Activated CD8-positive, alpha-beta memory T cell treated with anti-CD3 and anti-CD28 coated beads for 48 hours (primary cell): ENCODE measurements around the gene TCF7L1.
"Not testable (repeated sequence)": the region's sequence is repeated elsewhere in the genome, so short reads cannot be mapped to it uniquely, and the experiment has no call there.

Experiments used
- DNase-seq, 3 experiments: peaks; one replicate each; pipeline ENCODE4 v3.0.0-alpha.2; 2020; ENCODE audit warnings: low read depth in 2 of 3, low spot score in 2 of 3

The TCF7L1 gene

DNA sequence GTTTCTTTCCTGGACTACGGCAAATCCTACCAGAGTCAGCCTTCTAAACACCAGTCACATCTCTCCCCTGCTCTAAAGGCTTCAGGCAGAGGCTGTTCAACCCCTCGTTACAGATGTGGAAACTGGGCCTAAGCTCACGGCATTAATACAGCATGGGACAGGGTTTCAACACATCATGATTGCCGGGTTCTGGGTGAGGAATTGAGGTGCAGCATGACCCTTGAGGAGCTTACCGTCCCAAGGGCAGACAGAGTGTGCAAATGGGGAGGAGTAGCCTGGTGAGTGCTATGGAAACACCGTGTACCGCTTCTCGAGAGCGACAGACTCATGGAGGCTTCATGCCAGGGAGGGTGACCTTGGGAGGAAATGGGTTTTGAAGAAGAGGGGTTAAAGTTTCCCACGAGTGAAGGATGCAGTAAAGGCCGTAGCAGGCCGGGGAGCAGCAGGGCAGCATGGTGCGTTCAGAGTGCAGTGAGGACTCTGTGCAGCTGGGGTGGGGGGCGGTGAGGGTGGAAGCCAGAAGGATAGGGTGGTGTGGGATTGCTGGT is 143.5 kb downstream of the TCF7L1 start:
- DNase-seq, result no peak

DNA sequence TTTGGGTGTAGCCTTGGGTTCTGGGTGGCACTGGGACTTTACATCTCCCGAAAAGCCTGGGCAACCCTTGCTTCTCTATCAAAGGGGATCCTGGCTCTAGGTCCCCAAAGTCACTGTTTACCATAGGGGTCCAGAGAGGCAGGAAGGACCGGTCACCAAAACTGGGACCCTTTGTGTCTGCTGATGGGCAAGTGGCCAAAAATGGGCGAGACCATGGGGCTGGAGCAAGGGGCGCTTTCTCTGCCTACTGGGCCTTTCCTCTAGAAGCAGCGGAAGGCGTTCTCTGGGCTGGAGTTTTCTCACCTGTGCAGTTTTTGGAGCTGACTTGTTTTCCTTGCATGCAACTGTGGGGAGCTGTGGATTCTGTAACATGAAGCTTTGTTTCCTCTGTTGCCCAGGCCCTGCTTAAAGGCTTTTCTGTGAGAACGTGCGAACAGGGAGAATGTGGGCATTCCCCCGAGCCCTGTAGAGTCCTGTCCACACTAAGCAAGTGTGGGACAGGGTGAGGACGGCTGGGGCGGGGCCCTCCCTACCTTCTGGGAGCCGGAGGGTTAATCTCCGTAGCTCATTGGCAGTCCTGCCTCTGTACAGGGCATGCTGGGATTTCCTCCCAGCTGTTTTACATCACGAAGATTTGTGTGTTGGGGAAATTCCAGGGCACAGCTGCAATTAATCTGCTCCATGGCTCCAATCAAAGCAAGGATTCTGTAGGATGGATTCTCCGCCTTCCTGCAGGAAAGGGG is 144.4 kb downstream of the TCF7L1 start:
- DNase-seq, result no peak

DNA sequence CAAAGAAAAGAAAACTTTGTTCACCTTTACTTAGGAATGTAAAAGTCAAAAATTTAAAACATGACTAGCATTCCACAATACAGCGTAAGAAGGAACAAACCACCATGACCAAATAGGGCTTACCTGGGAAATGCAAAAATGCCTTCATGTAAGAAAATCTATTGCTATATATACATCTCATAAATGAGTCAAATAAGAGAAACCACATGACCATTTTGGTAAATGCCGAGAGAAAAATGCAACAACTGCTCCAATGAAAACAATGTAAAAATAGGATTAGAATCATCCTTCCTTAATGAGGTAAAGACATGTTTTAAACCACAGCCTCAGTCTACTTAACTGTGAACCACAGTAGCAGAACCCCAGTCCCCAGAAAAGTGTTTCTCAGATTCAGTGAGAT is 145.2 kb downstream of the TCF7L1 start:
- DNase-seq, result no peak

DNA sequence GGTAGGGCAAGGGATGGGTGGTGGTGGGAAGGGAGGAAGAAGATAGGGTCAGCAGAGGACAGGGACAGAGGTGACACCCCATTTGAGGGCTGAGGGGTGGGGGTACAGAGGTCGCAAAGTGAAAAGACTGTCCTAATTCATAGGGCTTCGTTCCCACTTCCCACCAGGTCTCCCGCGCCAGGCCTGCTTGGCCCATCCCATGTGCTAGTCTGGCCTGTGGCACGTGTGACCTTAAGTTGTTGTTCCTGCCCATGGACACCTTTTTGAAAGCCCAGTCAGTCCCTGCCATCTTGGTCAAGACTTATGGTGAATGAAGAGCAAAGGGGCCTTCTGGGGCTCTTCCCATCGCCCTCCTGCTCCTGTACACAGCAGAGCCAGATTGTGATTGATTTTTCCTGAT is 148.4 kb downstream of the TCF7L1 start:
- no peak for DNase-seq

DNA sequence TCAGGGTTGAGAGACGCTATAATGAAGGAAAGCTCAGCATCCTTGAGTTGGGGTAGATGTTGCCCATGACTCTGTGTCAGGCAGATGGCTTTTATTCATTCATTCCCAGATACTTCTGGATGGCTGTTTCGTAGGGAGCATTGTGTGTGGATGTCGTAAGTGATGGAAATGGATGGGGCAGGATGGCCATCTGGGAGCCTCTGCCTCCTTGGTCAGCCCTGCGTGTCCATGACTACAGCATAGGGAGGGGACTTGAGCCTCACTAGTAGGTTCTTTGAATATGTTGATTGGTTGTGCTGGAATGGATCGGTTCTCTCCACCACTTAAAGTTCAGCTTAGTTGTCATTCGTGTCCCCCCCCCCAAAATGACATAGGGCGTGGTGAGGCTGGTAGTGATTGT is 149.7 kb downstream of the TCF7L1 start:
- no peak for DNase-seq

DNA sequence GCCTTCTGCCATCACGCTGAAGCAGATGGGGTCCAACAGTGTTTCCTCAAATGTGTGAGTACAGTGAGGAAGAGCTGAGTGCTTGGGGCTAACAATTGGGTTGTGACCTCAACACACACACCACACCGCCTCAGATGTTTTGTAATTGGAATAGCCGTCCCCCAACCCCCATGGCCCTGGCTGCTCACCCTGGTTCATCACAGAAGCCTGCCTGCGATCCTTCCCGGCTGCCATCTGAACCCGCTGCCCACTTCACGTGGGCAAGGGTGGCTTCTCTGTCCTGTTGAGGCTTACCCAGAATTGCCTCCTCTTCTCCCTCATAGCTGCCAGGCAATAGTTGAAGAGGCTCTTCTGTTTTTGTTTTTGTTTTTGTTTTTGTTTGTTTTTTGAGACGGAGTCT is 150.4 kb downstream of the TCF7L1 start:
- no peak for DNase-seq

DNA sequence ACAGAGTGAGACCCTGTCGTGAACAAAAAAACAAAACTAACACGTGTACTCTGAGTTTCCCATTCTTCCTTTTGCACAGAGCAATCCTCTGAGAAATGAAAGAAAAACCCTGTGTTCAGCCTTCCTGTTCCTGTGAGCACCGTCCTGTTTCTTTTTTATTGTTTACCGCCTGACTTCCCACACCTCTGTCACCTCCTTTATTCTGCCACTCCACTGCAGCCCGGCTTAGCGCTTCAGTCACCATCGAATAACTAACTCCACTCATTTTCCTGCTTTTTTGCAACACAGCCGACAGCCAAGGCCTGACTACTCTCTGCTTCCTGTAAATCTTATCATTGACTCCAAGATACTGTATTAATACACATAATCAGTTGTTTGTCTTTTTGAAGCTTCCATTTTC is 153.7 kb downstream of the TCF7L1 start:
- no peak for DNase-seq

DNA sequence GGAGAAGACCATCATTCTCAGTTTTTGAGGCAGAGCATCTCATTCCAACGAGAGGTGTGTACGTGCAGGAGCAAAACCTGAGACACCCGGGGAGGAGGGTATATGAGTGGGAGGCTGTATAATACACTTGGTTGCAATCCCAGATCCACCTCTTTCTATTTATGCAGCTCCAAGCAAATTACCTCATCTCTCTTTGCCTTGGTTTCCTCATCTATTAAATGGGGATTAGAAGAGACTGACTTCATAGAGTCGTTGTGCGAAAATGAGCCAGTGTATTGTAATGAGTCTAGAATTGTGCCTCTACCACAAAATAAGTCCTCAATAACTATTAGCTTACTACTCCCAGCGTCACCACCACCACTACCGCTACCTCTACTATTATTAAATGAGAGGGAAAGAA is 154.5 kb downstream of the TCF7L1 start:
- DNase-seq, result no peak

DNA sequence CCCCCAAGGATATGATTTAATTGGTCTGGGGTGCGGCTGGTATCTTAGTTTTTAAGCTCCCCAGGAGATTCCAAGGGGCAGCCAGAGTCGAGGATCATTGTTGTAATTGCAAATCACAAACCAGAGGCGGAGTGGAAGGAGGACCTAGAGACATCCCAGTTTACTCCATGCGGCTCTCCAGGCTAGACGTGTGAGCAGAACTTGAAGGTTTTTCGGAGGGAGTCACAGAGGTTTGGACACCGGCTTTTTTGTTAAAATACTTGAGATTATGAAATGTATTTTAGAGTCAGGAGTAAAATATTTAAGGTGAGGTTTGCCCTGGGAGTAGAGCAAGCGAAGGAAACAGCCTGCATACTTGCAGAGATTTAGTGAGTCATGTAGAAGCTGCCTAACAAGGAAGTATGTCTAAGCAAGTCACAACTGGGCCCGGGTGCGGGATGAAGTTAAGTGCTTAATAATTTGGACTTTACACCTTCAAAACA is 155.1 kb downstream of the TCF7L1 start:
- DNase-seq, result no peak

DNA sequence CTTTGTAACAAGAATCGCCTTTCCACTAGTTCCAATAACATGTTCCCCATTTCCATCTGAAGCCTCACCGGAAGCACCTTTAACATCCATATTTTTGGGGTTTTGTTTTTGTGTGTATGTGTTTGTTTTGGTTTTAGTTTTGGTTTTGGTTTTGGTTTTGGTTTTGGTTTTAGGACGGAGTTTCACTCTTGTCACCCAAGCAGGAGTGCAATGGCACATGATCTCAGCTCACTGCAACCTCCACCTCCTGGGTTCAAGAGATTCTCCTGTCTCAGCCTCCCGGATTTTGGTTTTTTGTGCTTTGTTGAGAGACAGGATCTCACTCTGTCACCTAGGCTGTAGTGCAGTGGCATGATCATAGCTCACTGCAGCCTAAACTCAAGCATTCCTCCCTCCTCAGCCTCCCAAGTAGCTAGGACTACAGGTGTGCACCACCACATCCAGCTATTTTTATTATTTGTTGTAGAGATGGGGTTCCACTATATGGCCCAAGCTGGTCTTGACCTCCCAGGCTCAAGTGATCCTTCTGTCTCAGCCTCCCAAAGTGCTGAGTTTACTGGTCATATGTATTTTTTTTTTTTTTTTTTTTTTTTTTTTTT is 158.3 kb downstream of the TCF7L1 start:
- DNase-seq, result no peak

DNA sequence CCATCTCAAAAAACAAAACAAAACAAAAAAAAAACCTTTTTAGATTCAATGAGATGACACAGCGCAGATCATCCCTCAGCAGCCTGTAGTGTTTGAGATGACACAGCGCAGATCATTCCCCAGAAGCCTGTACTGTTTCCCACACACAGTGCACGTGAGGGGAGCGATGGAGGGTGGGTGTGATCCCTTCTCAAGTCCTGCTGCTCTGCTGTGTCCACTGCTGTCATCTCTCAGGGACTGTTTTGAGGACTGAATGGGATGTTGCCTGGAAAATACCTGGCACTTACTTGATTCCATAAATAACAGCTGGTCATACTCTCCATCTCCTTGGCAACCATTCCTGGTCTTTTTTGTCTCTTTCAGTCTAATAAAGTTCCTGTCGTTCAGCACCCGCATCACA is 168.9 kb downstream of the TCF7L1 start:
- no peak for DNase-seq

DNA sequence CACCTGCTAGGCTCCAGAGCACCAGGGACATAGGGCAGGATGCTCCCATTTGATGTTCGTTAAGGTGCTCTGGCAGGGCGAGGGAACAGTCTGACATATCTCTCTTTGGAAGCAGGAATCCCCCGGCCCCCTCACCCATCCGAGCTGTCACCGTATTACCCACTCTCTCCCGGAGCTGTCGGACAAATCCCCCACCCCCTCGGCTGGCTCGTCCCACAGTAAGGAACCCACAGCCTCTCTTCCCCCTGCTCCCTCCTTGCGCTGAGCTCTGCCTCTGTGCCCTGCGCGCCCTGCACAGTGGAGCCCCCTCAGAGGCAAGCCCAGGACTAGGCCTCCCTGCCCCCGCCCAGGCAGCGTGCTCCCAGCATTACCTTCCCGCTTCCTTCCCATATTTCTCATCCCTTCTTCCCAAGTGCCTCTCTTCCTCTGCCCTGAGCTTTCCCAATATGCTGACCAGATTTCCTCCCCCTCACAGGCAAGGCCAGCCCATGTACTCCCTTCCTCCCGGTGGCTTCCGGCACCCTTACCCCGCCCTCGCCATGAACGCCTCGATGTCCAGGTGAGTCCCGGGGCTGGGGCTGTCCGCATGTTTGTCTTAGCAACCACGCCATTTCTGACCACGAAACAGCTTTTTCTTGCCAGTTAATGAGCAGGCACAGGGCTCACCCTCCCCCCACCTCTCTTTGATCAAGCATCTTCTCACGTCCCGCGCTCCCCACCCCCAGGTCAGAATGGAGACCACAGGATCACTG is 170.8 kb downstream of the TCF7L1 start:
- DNase-seq, result no peak

DNA sequence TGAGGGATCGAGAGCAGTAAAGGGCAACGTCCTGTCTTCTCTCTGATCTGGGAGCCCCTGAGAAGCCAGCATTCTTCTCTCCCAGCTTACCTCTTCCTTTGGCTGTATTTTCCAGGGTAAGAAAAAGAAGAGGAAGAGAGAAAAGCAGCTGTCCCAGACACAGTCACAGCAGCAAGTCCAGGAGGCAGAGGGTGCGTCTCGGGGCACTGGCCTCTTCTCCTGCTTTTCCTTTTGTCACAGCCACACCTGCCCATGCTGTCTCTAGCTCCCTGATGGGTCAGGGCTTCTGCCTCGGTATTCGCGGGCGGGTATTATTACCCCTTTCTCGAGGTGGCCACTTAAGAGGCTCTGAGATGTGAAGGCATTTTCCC is 174.3 kb downstream of the TCF7L1 start:
- no peak for DNase-seq

DNA sequence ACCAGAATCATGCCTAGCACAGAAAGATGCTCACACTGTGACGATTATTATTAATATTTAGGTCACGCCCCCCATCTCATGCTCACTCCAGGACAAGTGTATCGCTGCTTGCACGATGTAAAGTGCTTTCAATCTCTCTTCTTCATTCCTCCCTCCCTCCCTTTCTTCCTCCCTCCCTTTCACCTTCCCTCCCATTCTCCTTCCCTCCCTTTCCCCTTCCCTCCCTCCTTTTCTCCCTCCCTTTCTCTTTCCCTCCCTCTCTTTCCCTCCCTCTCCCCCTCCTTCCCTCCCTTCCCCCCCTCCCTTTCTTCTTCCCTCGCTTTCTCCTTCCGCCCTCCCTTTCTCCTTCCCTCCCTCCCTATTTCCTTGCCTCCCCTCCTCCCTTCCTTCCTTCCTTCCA is 175.0 kb downstream of the TCF7L1 start:
- no peak for DNase-seq

DNA sequence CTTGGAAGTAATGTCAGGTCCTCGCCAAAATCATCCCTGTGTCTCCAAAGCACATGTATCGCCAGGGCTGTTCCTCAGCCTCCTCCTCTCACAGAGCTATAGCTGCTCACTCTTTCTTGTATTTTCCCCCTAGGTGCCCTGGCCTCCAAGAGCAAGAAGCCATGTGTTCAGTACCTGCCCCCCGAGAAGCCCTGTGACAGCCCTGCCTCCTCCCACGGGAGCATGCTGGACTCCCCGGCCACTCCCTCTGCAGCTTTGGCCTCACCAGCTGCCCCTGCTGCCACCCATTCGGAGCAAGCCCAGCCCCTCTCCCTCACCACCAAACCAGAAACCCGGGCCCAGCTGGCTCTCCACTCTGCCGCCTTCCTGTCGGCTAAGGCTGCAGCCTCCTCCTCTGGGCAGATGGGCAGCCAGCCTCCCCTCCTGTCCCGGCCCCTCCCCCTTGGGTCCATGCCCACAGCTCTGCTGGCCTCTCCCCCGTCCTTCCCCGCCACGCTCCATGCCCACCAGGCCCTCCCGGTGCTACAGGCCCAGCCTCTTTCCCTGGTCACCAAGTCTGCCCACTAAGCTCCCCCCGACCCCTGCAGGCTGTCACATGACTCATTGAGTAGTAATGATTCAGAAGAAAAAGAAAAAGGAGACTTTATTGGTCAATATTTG is 175.8 kb downstream of the TCF7L1 start:
- no peak for DNase-seq

DNA sequence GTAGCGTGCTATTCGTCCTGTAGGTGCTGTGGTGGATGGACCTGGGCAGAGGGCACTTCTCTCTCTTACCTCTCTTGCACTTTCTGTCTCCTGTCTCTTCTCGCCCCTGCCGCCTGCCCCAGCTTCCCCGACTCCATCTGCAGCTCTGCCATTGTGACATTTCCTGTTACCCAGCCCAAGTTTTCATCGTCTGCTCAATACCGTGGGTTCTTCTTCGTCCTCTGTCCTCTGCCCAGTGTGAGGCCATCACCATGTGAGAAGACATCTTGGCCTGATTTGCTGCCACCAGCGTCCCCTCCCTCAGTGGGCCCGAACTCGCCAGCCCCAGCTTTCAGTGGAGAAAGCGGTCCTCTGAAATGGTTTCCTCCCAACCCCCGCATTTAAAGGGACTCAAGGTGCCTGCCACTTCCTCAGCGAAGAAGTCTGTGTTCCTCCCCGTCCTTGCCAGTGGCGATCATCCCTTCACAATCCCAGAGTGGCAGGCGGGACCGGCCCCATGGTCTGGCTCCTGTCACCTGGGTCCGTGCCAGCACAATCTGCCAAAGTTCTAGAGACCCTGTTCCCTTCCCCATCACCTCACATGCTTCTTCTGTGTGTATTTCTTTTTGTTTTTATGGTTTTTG is 176.6 kb downstream of the TCF7L1 start:
- DNase-seq, result no peak

DNA sequence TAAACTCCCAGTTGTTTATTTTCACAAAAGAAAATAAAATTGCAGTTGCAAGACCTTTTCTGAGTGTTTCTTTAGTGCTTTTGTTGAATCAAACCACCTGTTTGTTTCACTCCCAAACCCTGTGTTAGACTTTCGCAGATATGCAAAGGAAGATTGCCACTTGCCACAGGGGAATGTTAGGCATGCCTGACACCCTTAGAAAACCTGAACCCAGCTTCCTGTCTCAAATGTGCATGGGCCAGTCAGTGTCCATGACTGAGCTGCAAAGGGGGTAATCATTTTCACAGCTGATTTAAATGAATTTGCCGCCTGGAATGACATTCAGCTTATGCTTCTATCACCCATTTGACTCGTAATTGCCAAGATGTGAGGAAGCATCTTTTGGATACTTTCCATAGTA is 177.1 kb downstream of the TCF7L1 start:
- DNase-seq, result no peak

DNA sequence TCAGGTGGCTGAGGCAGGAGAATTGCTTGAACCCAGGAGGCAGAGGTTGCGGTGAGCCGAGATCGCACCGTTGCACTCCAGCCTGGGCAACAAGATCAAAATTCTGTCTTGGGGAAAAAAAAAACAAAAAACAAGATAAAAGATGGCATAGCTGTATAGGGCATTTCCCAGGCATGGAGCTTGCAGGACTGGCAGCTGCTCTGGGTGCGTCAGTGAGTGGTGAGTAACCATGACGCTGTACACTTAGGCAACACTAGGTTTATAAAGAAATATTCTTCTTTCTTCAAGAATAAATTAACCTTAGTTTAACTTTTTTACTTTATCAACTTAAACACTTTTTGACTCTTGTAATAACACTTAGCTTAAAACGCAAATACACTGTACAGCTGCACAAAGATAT is 179.2 kb downstream of the TCF7L1 start:
- DNase-seq, result no peak

DNA sequence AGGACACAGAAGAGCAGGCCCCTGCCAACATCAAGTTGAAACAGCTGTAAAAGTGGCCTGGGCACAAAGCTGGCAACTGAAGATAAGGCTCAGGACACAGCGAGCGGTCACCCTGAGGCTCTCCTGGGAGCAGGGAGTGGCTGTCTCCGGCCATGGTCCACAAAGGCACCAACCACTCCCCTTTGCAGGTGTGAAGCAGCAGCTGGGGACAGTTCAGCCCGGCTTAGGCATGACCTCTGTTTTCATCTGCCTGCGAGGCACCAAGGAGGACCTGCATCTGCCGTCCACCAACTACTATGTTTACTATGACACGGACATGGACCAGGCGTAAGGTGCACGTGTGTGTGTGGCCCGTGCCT is 181.7 kb downstream of the TCF7L1 start:
- DNase-seq, result no peak

DNA sequence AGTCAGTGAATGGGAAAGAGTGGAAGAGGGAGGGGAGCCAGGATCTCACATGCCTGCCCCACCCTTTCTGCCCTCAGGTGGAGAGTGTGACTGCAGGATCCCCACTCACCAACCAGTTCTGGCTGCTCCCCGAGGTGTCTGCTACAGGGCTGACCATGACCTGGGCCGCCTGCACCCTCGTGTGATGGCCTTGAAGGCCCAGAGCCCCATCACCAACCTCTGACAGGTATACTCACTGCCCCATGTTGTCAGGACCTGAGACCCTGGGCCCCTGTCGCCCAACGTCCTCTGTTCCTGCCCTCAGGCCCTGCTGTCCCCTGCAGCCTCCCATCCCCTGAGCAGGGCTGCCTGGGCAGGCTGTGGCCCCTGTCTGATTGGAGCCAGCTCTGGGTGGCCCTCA is 182.7 kb downstream of the TCF7L1 start:
- not testable (repeated sequence) for DNase-seq
